IMR-90 (cell line): ENCODE data around the gene PIK3R5. TPM values are rescaled to one million over a fixed set of nuclear protein-coding genes. Genes with fewer than 3 reads are reported as not detected.

Experiments
- ATAC-seq: fragments of 200-7000 bp; cut with Tn5 transposase; 2 replicates; pipeline ENCODE4 v1.9.1; 2020; ENCODE audit warnings: low read depth, mild to moderate bottlenecking, moderate library complexity
- BruUV-seq: library from RNA; stranded (reverse); fragments of 400-500 nt; replicated peaks from 2 replicates; lab custom pipeline; 2021; lab: Mats Ljungman, UMichigan
- CTCF ChIA-PET: fragments of 300-600 bp; formaldehyde crosslinking; extraction: SDS; loops from one replicate; lab custom pipeline; 2021; ENCODE audit warnings: antibody characterized with exemption; lab: Yijun Ruan, JAX
- POLR2A ChIA-PET: fragments of 300-600 bp; sonication (Branson Sonifier 250); formaldehyde crosslinking; loops from one replicate; lab custom pipeline; 2022; ENCODE audit warnings: antibody characterized with exemption; ENCODE audit not compliant: unreplicated experiment; lab: Charles Lee
- DNase-seq: peaks from one replicate; pipeline ENCODE4 v3.0.0; 2013
- H2AFZ ChIP-seq: replicated peaks from 2 replicates; pipeline ENCODE3; 2013; ENCODE audit warnings: low read length, mild to moderate bottlenecking; ENCODE audit not compliant: poor library complexity
- H2AK5ac ChIP-seq: 2 replicates; pipeline ENCODE4 v1.6.1; 2013; ENCODE audit warnings: low read depth, low read length, inconsistent platforms
- H2AK9ac ChIP-seq: replicated peaks from 2 replicates; pipeline ENCODE3; 2013; ENCODE audit warnings: mild to moderate bottlenecking, low read depth, low read length, moderate library complexity; ENCODE audit not compliant: poor library complexity
- H2BK120ac ChIP-seq: 2 replicates; pipeline ENCODE4 v1.6.1; 2013; ENCODE audit warnings: low read depth, low read length, inconsistent platforms
- H2BK15ac ChIP-seq: 3 replicates; pipeline ENCODE4 v1.6.1; 2013; ENCODE audit warnings: low read depth, low read length, inconsistent platforms
- H2BK20ac ChIP-seq: 2 replicates; pipeline ENCODE4 v1.6.1; 2013; ENCODE audit warnings: low read depth, mild to moderate bottlenecking, inconsistent platforms, low read length, moderate library complexity
- H2BK5ac ChIP-seq: 2 replicates; pipeline ENCODE4 v1.6.1; 2013; ENCODE audit warnings: mild to moderate bottlenecking, low read depth, low read length, inconsistent platforms; ENCODE audit not compliant: poor library complexity, severe bottlenecking
- H3K14ac ChIP-seq: replicated peaks from 2 replicates; pipeline ENCODE4 v1.6.1; 2013; ENCODE audit warnings: low read depth, low read length, inconsistent platforms
- H3K18ac ChIP-seq: 2 replicates; pipeline ENCODE4 v1.6.1; 2013; ENCODE audit warnings: low read depth, low read length, control low read depth
- H3K23ac ChIP-seq: 2 replicates; pipeline ENCODE4 v1.6.1; 2013; ENCODE audit warnings: low read depth, low read length, inconsistent platforms
- H3K27ac ChIP-seq: 2 replicates; pipeline ENCODE4 v1.5.1; 2013; ENCODE audit warnings: mild to moderate bottlenecking, control low read depth, low read length; ENCODE audit not compliant: insufficient read depth
- H3K27me3 ChIP-seq: 2 replicates; pipeline ENCODE4 v1.6.1; 2013; ENCODE audit warnings: low read length; ENCODE audit not compliant: control insufficient read depth, insufficient read depth
- H3K36me3 ChIP-seq: 2 replicates; pipeline ENCODE4 v1.6.1; 2013; ENCODE audit warnings: low read length, mixed read lengths; ENCODE audit not compliant: control insufficient read depth, insufficient read depth
- H3K4ac ChIP-seq: 2 replicates; pipeline ENCODE4 v1.6.1; 2013; ENCODE audit warnings: low read depth, low read length, inconsistent platforms
- H3K4me1 ChIP-seq: 2 replicates; pipeline ENCODE4 v1.6.1; 2013; ENCODE audit warnings: low read length, mixed read lengths; ENCODE audit not compliant: control insufficient read depth, insufficient read depth
- H3K4me2 ChIP-seq: 2 replicates; pipeline ENCODE4 v1.6.1; 2013; ENCODE audit warnings: low read depth, mild to moderate bottlenecking, control low read depth, low read length, moderate library complexity
- H3K4me3 ChIP-seq: 2 replicates; pipeline ENCODE4 v1.5.1; 2013; ENCODE audit warnings: low read depth, mild to moderate bottlenecking, control low read depth, low read length, moderate library complexity; ENCODE audit not compliant: insufficient read depth
- H3K56ac ChIP-seq: 2 replicates; pipeline ENCODE4 v1.6.1; 2013; ENCODE audit warnings: low read length, inconsistent platforms; ENCODE audit not compliant: insufficient read depth; ENCODE audit errors: extremely low read depth
- H3K79me1 ChIP-seq, 2 experiments: 2 replicates each; pipeline ENCODE4 v1.6.1; 2013; ENCODE audit warnings: low read length in 2 of 2, inconsistent platforms in 1 of 2, low read depth in 1 of 2
- H3K9ac ChIP-seq: 2 replicates; pipeline ENCODE4 v1.6.1; 2013; ENCODE audit warnings: low read depth, low read length, control low read depth
- H3K9me1 ChIP-seq: 2 replicates; pipeline ENCODE4 v1.6.1; 2013; ENCODE audit warnings: low read length, inconsistent platforms; ENCODE audit not compliant: insufficient read depth
- H3K9me3 ChIP-seq: 2 replicates; pipeline ENCODE4 v1.6.1; 2013; ENCODE audit warnings: low read length; ENCODE audit not compliant: control insufficient read depth, insufficient read depth
- H4K20me1 ChIP-seq: 2 replicates; pipeline ENCODE4 v1.6.1; 2013; ENCODE audit warnings: low read length, inconsistent platforms; ENCODE audit not compliant: insufficient read depth
- H4K5ac ChIP-seq: 2 replicates; pipeline ENCODE4 v1.6.1; 2013; ENCODE audit warnings: mild to moderate bottlenecking, low read depth, low read length, control low read depth
- H4K8ac ChIP-seq, 2 experiments: 2 replicates each; pipeline ENCODE4 v1.6.1; 2013; ENCODE audit warnings: low read depth in 2 of 2, low read length in 2 of 2, control low read depth in 1 of 2, inconsistent platforms in 1 of 2
- H4K91ac ChIP-seq: 2 replicates; pipeline ENCODE4 v1.6.1; 2013; ENCODE audit warnings: low read depth, low read length, inconsistent platforms; ENCODE audit not compliant: insufficient read depth
- CEBPB ChIP-seq: IDR thresholded peaks from 2 replicates; pipeline ENCODE4 v1.6.1; 2012; ENCODE audit warnings: low read depth, low read length, improper control_type of control experiment
- CHD1 ChIP-seq: IDR thresholded peaks from 2 replicates; pipeline ENCODE4 v1.6.1; 2012; ENCODE audit warnings: low read depth, low read length, improper control_type of control experiment
- CTCF ChIP-seq: conservative IDR thresholded peaks from 2 replicates; pipeline ENCODE4 v1.5.1; 2012; ENCODE audit warnings: mild to moderate bottlenecking, low read depth, low read length, improper control_type of control experiment
- ELK1 ChIP-seq: fragments of 150-350 bp; IDR thresholded peaks from 2 replicates; pipeline ENCODE4 v1.6.1; 2016; ENCODE audit warnings: low read depth, mild to moderate bottlenecking, low read length, moderate library complexity, borderline replicate concordance
- FOS ChIP-seq: fragments of 150-350 bp; IDR thresholded peaks from 2 replicates; pipeline ENCODE4 v1.6.1; 2016; ENCODE audit warnings: low read depth, low read length
- MXI1 ChIP-seq: IDR thresholded peaks from 2 replicates; pipeline ENCODE4 v1.6.1; 2012; ENCODE audit warnings: low read depth, mild to moderate bottlenecking, low read length, moderate library complexity, borderline replicate concordance
- NFE2L2 ChIP-seq: fragments of 150-350 bp; IDR thresholded peaks from 2 replicates; pipeline ENCODE4 v1.6.1; 2016; ENCODE audit warnings: low read depth, mild to moderate bottlenecking, low read length
- POLR2A ChIP-seq: IDR thresholded peaks from 2 replicates; pipeline ENCODE4 v1.6.1; 2012; ENCODE audit warnings: mild to moderate bottlenecking, low read depth, low read length
- RAD21 ChIP-seq: IDR thresholded peaks from 2 replicates; pipeline ENCODE4 v1.6.1; 2012; ENCODE audit warnings: low read length, improper control_type of control experiment
- RFX5 ChIP-seq: IDR thresholded peaks from 2 replicates; pipeline ENCODE4 v1.8.0; 2012; ENCODE audit warnings: low read depth, mild to moderate bottlenecking, low read length, moderate library complexity
- WGBS, 2 experiments: methylation state at CpG; one replicate each; pipeline versions ENCODE4 v1.1.5 to v1.1.7; 2013; ENCODE audit warnings: missing lambda C conversion rate in 2 of 2; ENCODE audit not compliant: insufficient read length in 1 of 2; ENCODE audit errors: extremely low coverage in 2 of 2; 5-methylcytosine and 5-hydroxymethylcytosine counted together
- dilution Hi-C: fragments of 300-500 bp; cut with HindIII; formaldehyde crosslinking; loops from one replicate; pipeline ENCODE4 v1.14.3; 2018; ENCODE audit warnings: low sequenced_read_pairs; ENCODE audit not compliant: unreplicated experiment
- in situ Hi-C: fragments of 300-500 bp; cut with MboI; formaldehyde crosslinking; loops from 3 replicates; pipeline ENCODE4 v1.14.3; 2019; ENCODE audit warnings: low sequenced_read_pairs, inconsistent platforms, mixed read lengths
- intact Hi-C: fragments of 100-400 bp; cut with micrococcal nuclease; formaldehyde crosslinking; loops from 2 replicates; pipeline ENCODE4 v1.10.0; 2022
- polyA plus RNA-seq, 3 experiments: library from polyadenylated mRNA; depleted of rRNA; stranded (reverse); fragments of >200 nt; gene quantifications; 2 replicates each; pipeline ENCODE4 v1.2.3, GENCODE V29; 2012; ENCODE audit warnings: low replicate concordance in 1 of 3
- total RNA-seq: library from RNA; depleted of rRNA; stranded (reverse); fragments of >200 nt; gene quantifications from 2 replicates; pipeline ENCODE4 v1.2.3, GENCODE V29; 2012

The PIK3R5 gene
- total and polyA plus RNA-seq, 2 of the 4 experiments (the other 2 are of a cell fraction): not detected

DNA sequence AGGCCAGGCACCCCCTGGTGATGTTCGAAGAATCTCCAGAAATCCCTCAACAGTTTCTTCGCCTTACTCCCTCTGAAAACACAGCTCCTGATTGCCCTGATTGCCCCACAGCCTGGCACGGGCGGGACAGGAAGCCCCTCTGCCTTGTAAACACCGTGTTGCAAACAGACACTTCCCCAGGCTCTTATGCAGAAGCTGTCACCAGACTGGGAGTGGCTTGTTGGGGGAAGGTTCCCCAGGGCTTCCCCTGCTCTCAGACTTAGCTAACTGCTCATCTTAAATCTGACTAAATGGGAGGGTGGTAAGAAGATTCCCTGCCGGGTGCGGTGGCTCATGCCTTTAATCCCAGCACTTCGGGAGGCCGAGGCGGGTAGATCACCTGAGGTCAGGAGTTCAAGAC is 11.2 kb downstream of the PIK3R5 start (continued):
- TF ChIP-seq ELK1: no peak
- no peak for TF ChIP-seq FOS
- TF ChIP-seq CEBPB: no peak
- no peak for TF ChIP-seq RAD21

GRCh38 chr17:8953156-8953885 is 12.2 kb downstream of the PIK3R5 start:
- H3K9me3 ChIP-seq: peaks cover 11% of the 10 kb centered on the region
- H4K91ac ChIP-seq: no peak overlapping the region
- H3K23ac ChIP-seq: no peak overlapping the region
- TF ChIP-seq MXI1: no peak
- no peak for TF ChIP-seq CTCF
- no peak for TF ChIP-seq RAD21
- TF ChIP-seq POLR2A: no peak
- no peak for TF ChIP-seq CHD1
- no peak for TF ChIP-seq NFE2L2
- TF ChIP-seq RFX5: no peak
- no peak for TF ChIP-seq CEBPB
- no peaks in the 10 kb centered on the region for H4K20me1 ChIP-seq
- in situ Hi-C loops (no loop called here), intact Hi-C loops (no loop called here), dilution Hi-C loops (no loop called here)
- H3K27me3 ChIP-seq: no peaks in the 10 kb centered on the region
- no peak overlapping the region for H3K4me3 ChIP-seq
- H3K4me2 ChIP-seq: no peak overlapping the region
- H3K79me1 ChIP-seq: no peaks in the 10 kb centered on the region
- WGBS, 2 experiments: no CpG with 5 or more reads among the region's 2 CpGs
- H2BK20ac ChIP-seq: no peak overlapping the region
- no TSS peak for BruUV-seq
- H2AK9ac ChIP-seq: no peak overlapping the region
- H3K4me1 ChIP-seq: no peaks in the 10 kb centered on the region
- H2AK5ac ChIP-seq: no peak overlapping the region
- no peak overlapping the region for H3K9ac ChIP-seq
- H3K36me3 ChIP-seq: no peaks in the 10 kb centered on the region
- no peak overlapping the region for H2BK120ac ChIP-seq
- H4K8ac ChIP-seq: no peak overlapping the region
- H3K14ac ChIP-seq: no peak overlapping the region
- H4K5ac ChIP-seq: no peak overlapping the region
- no peaks in the 10 kb centered on the region for H3K9me1 ChIP-seq
- CTCF ChIA-PET: no interaction called here
- no peak for ATAC-seq
- POLR2A ChIA-PET: no interaction called here
- no peak overlapping the region for H3K4ac ChIP-seq
- H2BK15ac ChIP-seq: no peak overlapping the region
- no peak overlapping the region for H3K56ac ChIP-seq
- no peak overlapping the region for H2AFZ ChIP-seq
- no peak for DNase-seq
- no peak overlapping the region for H3K18ac ChIP-seq
- H3K27ac ChIP-seq: no peak overlapping the region
- H2BK5ac ChIP-seq: no peak overlapping the region
